Activated T-cell treated with anti-CD3 and anti-CD28 coated beads for 24 hours (primary cell): ENCODE data around the gene CALCOCO2.
"Not testable (repeated sequence)": the region's sequence is repeated elsewhere in the genome, so short reads cannot be mapped to it uniquely, and the experiment has no call there.

Source experiments
- DNase-seq: peaks from one replicate; pipeline ENCODE4 v3.0.0-alpha.2; 2020; ENCODE audit warnings: low read depth

Gene CALCOCO2

DNA sequence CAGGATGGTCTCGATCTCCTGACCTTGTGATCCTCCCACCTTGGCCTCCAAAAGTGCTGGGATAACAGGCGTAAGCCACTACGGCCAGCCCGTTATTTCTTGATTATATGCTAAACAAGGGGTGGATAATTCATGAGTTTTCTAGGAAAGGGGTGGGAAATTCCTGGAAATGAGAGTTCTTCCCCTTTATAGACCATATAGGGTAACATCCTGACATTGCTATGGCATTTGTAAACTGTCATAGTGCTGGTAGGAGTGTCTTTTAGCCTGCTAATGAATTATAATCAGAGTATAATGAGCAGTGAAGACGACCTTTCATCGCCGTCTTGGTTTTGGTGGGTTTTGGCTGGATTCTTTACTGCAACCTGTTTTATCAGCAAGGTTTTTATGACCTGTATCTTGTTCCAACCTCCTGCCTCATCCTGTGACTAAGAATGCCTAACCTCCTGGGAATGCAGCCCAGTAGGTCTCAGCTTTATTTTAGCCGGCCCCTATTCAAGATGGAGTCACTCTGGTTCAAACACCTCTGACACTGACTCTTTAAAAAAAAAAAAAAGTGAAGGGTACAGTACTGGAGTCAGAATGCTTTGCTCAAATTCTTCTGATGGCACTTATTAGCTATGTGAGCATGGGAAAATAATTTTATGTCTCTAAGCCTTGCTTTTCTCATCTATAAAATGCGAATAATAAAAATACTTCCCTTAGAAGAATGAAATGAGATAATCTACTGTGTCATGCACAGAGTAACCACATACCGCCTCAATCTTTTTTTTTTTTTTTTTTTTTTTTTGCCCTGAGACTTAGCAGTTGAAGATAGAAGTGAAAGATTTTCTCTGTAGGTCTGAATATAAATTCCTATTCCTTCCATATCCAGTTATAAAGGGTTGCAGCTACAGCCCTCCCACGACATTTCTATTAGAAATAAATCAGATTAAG is 5.1 kb upstream of the CALCOCO2 start:
- DNase-seq = no peak

DNA sequence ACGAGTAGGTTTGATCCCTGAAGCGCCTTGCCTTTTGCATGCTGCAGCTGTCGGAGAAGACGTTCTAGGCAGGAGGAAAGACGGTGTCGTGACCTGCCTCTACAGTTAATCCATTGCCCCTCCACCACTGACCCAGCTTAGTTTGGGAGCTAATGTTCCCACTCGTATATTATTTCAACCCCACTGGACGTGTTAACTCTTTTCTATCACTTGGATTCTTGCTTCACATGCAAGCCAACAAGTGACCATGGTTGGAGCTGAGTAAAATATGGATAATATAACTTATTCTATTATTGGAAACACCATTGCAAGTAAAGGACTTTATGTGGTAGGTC is 681 bp downstream of the CALCOCO2 start:
- no peak for DNase-seq

DNA sequence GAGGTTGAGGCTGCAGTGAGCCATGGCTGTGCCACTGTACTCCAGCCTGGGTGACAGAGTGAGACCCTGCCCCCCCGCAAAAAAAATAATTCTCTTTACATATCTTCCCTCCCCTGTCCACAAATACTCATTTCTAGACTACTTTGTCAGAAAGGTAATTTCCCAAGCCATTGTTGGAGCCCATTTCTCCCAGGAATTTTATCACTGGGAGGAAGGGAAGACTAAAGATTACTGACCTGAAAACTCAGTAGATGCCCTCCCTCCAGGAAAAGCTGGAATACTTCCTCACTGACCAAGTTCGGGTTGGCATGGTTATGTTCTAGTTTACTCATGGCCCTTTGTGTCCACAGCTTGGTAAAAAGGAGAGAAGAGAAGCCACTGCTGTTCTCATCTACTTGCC is 4.1 kb downstream of the CALCOCO2 start:
- no peak for DNase-seq

DNA sequence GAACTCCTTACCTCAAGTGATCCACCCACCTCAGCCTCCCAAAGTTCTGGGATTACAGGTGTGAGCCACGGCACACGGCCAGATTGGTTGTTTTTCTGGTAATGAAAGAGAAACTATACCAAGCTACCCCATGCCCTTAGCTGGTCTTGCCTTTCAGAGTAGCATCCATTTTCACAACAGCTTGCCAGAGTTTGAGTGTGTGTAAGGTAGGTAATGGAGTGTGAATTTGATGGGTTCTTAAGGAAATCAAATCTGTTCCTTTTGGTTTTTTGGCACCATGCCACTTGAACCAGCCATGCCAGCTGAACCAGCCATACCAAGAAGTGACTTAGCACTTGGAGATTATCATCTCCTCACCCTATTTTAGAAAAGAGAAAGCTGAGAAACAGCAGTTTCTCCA is 5.1 kb downstream of the CALCOCO2 start:
- DNase-seq = no peak

DNA sequence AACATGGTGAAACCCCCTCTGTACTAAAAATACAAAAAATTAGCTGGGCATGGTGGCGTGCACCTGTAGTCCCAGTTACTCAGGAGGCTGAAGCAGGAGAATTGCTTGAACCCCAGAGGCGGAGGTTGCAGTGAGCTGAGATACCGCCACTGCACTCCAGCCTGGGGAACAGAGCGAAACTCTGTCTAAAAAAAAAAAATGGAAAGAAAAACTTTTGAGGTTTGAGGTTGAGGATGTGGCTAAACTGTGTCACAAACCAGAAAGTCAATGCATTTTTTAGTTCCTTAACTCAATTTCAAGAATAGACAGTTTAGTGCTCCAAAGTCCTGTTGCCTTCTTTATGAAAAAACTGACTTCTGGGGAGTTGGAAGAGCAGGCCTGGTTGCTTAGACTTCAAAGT is 6.6 kb downstream of the CALCOCO2 start:
- DNase-seq = peak; percentile 11

DNA sequence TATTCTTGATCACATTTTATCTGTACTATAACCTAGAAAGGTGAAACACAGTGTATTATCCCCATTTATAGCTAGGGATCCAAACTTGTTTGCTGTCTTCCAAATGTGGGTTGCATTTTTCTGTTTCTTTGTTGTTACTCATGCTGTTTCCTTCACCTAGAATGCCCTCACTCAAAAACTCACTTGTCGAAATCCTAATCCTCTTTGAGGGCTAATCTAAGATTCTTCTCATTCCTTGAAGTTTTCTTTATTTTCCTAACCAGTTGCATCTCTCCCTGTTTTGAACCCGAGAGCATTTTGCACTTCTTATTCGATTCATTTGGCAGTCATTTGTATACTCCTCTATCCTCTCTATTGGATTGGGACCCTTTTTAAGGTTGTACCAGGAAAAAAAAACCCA is 9.6 kb downstream of the CALCOCO2 start:
- no peak for DNase-seq

DNA sequence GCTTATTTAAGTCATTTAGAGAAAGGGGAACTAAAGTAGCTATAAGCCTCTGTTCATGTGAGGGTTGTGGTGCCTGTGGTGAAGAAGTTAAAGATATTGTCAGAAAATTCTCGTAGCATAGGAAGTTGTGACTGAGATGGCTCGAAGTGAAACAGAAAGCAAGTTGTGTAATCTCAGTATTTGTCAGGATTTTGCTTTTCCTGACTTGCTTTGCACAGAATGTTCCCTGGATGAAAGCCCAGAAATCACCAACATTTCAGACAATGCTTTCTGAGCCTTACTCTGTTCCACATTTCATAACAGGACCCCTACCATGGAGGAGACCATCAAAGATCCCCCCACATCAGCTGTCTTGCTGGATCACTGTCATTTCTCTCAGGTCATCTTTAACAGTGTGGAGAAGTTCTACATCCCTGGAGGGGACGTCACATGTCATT is 10.6 kb downstream of the CALCOCO2 start:
- DNase-seq = peak; percentile 12

DNA sequence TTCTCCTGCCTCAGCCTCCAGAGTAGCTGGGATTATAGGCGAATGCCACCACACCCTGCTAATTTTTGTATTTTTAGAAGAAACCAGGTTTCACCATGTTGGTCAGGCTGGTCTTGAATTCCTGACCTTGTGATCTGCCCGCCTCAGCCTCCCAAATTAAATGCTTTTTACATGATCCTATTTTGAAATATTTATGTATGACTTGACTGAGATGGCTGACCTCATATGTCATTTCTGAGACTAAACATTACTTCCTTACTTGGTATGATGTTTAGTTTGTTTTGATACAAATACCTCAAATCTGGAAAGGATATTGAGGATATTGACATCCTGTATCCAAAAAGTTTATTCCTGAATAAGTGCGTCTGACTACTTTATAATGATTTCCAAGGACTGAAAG is 11.9 kb downstream of the CALCOCO2 start:
- DNase-seq = no peak

DNA sequence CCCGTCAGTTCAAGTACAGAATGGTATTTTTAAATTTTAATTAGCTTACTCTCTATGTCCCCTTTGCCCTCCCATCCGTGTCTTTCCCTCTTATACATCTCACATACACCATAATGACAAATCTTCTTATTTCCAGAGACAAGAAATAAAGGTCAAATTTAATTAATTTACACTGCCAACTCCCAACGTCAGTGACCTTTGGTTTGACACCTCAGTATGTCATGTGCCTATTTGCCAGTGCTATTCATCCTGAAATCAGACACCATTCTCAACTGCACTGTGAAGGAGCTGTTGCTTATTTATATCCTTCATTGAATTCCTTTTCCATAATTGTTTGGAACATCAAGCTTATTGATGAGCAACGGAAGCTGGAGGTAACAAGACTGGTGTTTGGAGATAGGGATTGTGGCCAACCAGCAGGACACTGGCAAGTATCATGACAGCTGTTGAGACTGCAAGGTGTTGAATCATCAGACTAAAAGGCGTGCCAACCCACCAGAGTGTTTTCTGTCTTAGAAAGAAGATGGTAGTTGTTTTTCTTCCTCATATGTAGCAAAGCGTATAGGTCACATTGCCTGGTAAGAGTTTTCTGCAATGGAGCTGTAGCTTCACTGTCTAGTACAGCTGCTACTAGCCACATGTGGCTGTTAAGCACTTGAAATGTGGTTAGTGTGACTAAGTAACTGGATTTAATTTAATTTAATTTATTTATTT is 12.5 kb downstream of the CALCOCO2 start:
- no peak for DNase-seq

DNA sequence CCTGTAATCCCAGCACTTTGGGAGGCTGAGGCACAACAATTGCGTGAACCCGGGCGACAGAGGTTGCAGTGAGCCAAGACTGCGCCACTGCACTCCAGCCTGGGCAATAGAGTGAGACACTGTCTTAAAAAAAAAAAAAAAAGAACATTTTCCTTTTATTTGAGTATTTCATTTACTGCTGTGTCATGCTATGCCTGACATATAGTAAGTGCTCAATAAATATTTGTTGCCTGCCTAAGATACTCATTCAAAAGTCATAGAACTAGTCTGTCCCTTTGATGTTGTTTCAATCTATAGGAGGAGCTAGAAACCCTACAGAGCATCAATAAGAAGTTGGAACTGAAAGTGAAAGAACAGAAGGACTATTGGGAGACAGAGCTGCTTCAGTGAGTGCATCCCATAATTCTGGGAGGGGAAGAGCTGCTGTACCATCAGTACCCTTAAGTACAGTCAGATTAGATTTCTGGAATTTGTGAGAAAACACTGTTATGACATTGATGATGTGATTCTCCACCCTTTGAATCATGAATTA is 20.0 kb downstream of the CALCOCO2 start:
- DNase-seq = no peak

DNA sequence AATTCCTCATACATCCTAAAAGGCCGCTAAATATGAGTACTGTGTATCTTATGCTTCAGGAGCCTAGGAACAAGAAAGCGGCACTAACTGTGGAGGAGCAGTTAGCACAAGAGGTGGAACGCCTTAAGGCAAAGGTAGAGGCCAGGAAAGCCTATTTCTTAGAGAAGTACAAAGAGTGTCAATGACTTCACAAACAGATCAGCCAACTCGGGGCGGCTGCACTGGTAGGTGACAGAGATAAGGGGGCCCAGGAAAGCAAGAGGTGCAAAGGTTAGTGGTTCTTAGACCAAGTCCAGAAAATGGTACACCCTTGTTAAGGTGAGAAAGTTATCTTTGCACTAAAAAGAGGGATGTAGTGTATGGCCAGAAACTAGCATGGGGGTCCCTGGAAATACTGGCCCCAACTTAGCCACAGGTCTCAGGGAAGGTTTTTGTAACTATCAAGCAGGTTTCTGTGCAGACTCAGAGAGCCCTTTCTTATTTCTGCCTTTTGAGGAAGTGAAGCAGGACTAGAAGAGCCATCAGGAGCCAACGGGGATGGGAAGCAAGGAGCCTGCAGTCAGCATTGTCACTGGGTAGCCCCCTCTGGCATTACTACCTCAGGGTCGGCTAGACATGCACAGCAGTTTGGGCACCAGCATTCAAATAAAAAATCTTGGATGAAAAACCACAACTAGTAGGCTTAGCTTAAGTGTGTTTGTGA is 24.1 kb downstream of the CALCOCO2 start:
- DNase-seq = no peak

DNA sequence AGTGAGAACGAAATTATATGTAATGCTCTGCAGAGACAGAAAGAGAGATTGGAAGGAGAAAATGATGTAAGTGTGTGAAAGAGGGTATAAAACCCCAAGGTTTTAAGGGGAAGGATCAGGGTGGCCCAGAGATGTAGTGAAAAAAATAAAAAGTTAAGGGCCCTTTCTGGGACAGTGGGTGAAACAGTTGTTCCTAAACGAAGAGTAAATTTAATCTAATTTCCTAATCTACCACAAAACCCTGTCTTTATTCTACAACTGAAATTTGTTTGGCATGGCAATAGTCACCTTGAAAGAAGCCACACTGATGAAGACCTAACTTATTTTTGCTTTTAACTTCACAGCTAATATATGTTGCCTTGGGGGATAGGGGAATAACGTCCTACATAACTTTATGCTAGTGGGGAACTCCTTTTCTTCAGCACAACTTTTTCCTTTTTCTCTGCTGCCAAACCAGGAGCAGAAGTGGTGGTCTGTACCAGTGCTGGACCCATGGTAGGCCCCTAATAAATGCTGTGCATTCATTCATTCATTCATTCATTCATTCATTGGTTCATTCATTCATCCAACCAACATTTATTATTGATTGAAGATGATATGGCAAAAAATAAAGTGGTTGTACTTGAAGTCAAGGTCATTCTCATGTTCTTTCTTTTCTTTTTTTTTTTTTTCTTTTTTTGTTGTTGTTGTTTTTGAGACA is 25.4 kb downstream of the CALCOCO2 start:
- DNase-seq = no peak

DNA sequence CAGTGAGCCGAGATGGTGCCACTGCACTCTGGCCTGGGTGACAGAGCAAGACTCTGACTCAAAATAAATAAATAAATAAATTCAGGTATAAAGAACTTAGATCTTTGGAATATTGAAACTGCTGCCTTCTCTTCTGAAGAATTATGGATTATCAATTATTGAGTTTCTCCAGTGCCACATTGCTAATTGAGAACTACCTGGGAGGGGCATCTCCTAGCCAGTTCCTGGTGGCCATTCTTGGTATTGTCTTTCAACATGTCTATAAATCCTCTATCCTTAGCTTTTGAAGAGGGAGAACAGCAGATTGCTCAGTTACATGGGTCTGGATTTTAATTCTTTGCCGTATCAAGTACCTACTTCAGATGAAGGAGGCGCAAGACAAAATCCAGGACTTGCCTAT is 29.2 kb downstream of the CALCOCO2 start:
- DNase-seq = no peak

DNA sequence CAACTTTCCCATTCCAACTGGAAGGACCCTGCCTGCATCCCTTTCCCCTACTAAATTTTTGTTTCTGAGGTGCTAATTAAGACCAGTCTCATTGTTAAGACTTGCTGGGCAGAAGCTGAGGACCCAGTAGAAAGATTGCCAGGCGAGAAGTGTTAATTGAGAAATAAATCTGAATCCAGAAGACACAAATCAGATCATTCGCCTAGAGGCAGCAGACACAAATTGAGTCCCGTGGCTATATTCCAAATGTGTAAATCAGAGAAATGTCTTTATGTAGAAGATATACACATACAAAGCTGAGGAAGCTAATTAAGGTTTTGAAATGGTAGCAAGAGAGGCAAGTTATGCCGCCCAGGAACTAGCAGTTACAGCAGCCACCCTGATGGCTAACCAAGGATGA is 29.6 kb downstream of the CALCOCO2 start:
- no peak for DNase-seq

DNA sequence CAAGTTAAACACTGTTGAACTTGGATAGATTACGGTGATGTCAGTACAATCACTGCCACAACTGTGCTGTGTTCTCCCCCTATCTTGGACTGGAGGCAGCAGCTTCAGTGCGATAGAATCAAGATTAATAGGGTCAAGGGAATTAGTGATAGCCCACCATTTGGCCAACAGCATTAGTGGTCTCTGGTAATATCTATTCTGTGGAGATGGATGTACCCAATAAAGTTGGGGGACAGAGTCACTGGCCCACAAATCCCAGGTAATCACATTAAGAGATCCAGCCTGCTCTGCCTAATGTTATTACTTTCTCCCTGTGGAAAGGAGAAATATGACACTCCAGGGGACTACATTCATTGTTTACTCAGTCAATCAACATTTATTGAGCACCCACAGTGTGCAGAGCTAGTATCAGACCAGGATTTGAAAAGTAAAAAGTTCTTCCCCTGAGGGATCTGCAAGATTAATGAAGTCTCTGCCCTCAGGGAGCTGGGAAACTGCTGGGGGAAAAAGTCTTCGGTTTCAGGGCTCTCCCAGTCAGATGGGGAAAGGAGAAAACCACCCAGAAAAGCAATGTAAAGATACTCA is 38.2 kb downstream of the CALCOCO2 start:
- DNase-seq = no peak

DNA sequence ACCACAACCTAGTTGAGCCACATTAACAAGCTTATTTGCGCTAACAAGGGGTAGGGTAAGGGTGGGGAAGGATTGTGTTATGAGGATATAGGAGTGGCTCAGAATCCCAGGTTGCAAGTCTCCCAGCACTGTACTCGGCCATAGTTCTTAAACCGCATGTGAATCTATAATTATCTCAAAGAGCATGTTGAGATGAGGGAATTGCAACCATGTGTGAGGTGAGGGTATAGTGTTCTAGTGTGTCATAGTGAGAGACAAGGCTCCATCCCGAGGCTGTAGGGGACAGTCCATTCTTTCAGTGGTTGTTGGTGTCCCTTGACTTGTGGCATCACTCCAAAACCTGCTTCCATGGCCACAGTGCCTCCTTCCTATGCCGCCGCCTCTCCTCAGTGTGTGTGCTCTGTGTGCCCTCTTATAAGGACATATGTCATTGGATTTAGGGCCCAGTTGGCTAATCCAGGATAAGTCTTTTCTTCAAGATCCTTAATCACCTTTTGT is 39.0 kb downstream of the CALCOCO2 start:
- no peak for DNase-seq

DNA sequence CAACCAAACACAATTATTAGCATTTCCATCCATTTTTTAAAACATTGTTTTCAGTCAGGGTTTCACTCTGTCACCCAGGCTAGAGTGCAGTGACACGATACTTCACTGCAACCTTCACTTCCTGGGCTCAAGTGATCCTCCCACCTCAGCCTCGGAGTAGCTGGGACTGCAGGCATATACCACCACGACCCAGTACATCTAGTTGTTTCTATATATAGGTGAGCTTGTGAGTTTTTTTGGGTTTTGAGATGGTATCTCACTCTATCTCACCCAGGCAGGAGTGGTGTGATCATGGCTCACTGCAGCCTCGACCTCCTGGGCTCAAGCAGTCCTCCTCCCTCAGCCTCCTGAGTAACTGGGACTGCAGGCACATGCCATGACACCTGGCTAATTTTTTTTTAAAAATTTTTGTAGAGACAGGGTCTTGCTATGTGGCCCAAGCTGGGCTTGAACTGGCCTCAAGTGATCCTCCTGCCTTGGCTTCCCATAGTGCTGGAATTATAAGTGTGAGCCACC is 40.3 kb downstream of the CALCOCO2 start:
- no peak for DNase-seq

DNA sequence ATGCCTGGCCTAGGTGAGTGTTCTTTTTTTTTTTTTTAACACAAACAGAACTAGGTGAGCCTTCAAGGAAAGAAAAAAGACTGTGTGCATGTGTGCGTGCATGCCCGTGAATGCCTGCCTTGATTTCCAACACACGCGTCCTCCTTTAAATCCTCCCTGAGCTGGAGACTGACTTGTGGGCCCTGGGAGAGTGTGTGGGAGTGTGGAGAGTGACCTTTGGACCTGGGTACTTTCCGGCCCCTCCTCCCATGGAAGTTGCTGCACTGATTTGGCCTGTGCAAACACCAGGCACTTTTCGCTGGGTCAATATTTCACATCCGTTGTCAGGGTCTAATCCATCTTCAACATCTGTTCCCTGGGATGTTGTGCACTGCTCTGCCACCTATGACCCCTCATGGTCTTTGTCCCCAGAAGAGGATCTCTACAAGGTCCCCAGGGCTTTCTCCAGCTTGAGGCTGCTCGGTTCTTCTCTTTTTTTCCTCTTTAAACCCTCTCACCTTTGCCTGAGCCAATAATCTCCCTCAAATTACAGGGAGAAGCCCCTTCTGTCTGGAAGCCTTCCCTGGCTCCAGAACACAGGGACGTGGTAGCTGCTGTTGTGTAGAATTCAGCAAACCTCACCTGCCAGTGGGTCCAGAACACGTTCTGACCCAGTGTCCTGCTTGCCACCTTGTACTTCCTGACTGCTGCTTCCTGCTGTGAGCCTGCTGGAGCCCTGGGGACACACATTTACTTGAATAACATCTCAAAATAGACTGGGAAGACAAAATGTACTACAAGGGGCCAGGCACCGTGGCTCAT is 40.9 kb downstream of the CALCOCO2 start:
- no peak for DNase-seq

DNA sequence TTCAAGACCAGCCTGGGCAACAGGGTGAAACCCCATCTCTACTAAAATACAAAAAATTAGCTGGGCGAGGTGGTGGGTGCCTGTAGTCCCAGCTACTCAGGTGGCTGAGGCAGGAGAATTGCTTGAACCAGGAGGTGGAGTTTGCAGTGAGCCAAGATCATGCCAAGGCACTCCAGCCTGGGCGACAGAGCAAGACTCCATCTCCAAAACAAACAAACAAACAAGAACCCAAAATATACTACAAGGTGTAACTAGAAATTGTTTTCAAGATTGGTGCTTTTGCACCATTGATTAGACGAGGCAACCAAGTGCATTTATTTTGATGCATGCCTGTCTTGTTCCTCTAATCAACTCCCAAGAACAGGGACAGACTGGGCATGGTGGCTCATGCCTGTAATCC is 41.6 kb downstream of the CALCOCO2 start:
- not testable (repeated sequence) for DNase-seq

DNA sequence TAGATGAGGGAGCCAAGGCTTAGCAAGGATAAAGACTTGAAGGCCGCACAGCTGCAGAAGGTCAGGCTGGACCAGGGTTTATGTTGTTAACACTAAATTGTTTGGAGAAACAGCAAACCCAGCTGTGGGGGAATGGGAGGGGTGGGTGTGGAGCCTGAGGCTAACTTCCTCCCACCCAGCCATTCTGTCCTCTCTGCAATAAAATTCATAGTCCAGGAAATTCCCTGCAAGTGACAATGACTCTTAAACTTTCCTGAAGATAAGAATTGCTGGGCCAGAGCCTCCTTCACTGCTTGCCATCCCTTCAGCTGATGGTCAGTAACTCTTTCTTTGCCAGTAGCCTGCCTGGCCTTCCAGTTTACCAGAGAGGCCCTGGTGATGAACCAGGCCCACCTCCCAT is 42.4 kb downstream of the CALCOCO2 start:
- no peak for DNase-seq
